ENCODE data around the gene SYT14. TPM values are rescaled to one million over a fixed set of nuclear protein-coding genes. Genes with fewer than 3 reads are reported as not detected.

The SYT14 gene
- total RNA-seq, 8 experiments from 2014 or later, result 6.6 to 17.8 (median 14.1) TPM

DNA sequence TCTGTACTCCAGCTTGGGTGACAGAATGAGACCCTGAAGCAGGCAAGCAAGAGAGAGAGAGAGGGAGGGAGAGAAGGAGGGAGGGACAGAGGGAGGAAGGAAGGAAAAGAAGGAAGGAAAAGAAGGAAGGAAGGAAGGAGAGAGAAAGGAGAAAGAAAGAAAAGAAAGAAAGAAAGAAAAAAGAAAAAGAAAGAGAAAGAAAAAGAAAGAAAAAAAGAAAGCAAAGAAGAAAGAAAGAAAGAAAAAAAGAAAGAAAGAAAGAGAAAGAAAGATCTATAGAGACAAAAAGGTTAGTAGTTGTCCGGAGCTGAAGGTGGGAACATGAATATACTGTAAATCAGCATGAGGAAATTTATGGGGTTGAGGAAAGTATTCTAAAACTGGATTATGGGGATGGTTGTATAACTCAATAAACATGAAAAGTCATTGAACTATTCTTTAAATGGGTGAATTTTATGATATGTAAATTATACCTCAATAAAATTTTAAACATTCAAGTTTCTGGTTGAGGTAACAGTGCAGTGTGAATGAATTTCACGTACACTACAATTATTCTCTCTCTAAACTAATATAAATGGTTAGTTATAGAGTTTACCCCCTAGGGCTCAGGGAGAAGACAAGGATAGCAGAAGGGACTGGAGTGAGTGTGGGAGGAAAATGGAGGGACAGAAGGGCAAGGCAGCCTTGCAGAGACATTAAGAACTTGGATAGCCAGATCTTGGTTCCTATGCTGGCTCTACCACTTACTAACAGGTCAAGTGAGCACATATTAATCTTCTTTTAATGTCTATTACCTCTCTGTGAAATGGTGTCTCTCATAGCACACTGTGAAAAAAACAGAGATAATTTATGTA, 269.8 kb downstream of the SYT14 start:
- no peaks in the 10 kb centered on the region for H3K4me1 ChIP-seq (replicated peaks in 1 of 2)
- peak in 1 of 8 experiments; percentile 14 for ATAC-seq (replicated peaks in 6 of 8)
- H3K4me3 ChIP-seq, result no peak overlapping the region
- WGBS, 10 experiments, result 32 to 100% (median 87%) methylated on average over 1 to 2 of the region's 2 CpGs
- in situ Hi-C loops (cut with MboI; ENCODE audit: low pct_unique_long_range_greater_than_20kb in 2 of 9, low sequenced_read_pairs in 9 of 9, unreplicated experiment in 9 of 9), result no loop called here
- H3K27ac ChIP-seq, result no peak overlapping the region

DNA sequence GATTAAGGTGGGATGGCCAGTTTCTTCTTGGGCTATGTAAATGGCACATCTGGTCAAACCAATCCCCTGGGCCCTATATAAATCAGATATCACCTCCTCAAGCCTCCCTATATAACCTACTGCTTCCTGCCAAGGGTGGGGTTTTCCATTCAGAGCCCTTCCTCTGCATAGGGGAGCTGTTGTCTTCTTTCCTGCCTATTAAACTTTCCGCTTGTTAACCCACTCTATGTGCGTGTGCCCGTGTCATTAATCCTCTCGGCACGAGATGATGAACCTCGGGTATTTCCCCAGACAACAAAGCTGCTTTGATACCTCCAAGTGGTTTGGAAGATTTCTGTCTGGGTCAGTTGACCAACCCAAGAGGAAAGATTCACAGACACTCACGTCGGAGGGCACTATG, 275.3 kb downstream of the SYT14 start:
- no peak for ATAC-seq (replicated peaks in 6 of 8)
- in situ Hi-C loops (cut with MboI; ENCODE audit: low pct_unique_long_range_greater_than_20kb in 2 of 9, low sequenced_read_pairs in 9 of 9, unreplicated experiment in 9 of 9), result no loop called here
- no peak overlapping the region for H3K27ac ChIP-seq
- 27 to 100% (median 87%) methylated on average over 1 to 8 of the region's 8 CpGs; no CpG with 5 or more reads in 3 of the 10 experiments for WGBS, 10 experiments
- H3K4me3 ChIP-seq, result no peak overlapping the region
- H3K4me1 ChIP-seq (replicated peaks in 1 of 2), result no peaks in the 10 kb centered on the region

DNA sequence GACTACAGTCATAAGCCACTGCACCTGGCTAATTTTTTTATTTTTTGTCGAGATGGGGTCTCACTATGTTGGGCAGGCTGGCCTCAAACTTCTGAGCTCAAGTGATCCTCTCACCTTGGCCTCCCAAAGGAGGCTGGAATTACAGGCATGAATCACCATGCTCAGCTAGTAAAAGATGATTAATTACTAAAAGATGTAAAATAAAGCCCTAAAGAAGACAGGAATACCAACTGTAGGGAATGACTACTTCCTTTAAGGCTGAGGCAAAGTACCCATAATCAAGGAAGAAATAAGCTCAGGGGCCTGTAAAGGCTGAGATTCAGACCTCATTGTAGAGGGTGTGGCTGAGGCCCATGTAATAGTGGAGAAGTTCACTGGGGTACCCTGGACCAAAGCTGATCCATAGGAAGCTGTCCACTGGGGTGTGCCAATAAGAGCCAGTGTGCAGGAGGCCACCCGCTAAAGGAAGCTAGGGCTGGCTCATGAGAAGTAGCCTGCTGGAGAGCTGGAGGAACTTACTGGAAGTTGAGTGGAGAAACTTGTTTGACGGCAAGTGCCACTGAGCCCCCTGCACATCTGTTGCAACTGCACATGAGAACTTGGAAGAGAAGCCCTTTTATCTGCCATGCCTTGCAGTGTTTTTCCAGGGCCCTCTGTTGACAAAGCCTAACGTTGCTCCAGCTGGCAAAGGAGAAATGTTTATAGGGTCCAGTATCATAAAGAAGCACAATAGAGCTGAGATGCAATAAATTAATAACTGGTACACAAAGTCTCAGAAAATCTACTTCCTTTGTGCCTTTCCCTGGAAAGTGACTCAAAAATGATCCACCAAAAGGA, 276.8 kb downstream of the SYT14 start:
- no peaks in the 10 kb centered on the region for H3K4me1 ChIP-seq (replicated peaks in 1 of 2)
- H3K4me3 ChIP-seq, result no peak overlapping the region
- WGBS, 10 experiments, result 0 to 100% (median 75%) methylated on average over 1 to 4 of the region's 4 CpGs; no CpG with 5 or more reads in 1 of the 10 experiments
- in situ Hi-C loops (cut with MboI; ENCODE audit: low pct_unique_long_range_greater_than_20kb in 2 of 9, low sequenced_read_pairs in 9 of 9, unreplicated experiment in 9 of 9), result no loop called here
- no peak overlapping the region for H3K27ac ChIP-seq
- no peak for ATAC-seq (replicated peaks in 6 of 8)

DNA sequence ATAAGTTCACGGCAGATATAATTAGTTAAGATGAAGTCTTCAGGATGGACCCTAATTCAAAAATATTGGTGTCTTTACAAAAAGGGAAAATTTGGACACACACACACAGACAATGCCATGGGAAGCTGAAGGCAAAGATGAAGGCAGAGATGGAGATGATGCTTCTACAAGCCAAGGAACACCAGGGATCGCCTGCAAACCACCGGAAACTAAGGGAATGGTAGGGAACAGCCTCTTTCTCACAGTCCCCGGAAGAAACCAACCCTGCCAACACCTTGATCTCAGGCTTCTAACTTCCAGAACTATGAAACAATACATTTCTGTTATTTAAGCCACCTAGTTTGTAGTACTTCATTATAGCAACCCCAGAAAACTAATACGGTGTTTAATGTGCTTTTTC, 279.5 kb downstream of the SYT14 start:
- in situ Hi-C loops (cut with MboI; ENCODE audit: low pct_unique_long_range_greater_than_20kb in 2 of 9, low sequenced_read_pairs in 9 of 9, unreplicated experiment in 9 of 9), result no loop called here
- 76 to 100% (median 87%) methylated on average over 1 to 5 of the region's 5 CpGs for WGBS, 10 experiments
- no peak overlapping the region for H3K4me3 ChIP-seq
- H3K4me1 ChIP-seq (replicated peaks in 1 of 2), result peaks cover 0 to 4% of the 10 kb centered on the region in 2 donors
- no peak for ATAC-seq (replicated peaks in 6 of 8)
- H3K27ac ChIP-seq, result no peak overlapping the region

DNA sequence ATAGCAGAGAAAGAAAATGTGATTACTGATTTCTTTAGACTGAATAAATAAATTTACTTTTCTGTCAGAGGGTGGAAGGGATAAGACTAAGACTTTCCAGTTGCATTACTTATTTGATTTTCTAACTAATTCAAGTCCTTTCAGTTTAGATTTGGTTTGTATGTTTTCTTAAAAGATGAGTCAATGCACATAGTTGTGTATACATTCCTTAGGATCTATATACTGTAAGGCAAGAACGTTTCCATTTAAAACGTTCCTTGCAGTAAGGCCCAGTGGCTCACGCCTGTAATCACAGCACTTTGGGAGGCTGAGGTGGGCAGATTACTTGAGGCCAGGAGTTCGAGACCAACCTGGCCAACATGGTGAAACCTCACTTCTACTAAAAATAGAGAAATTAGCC, 280.0 kb downstream of the SYT14 start:
- in situ Hi-C loops (cut with MboI; ENCODE audit: low pct_unique_long_range_greater_than_20kb in 2 of 9, low sequenced_read_pairs in 9 of 9, unreplicated experiment in 9 of 9), result no loop called here
- no peak for ATAC-seq (replicated peaks in 6 of 8)
- H3K4me1 ChIP-seq (replicated peaks in 1 of 2), result peaks cover 1 to 9% of the 10 kb centered on the region in 2 donors
- no peak overlapping the region for H3K4me3 ChIP-seq
- 53 to 90% (median 78%) methylated on average over 2 to 4 of the region's 4 CpGs; no CpG with 5 or more reads in 2 of the 10 experiments for WGBS, 10 experiments
- no peak overlapping the region for H3K27ac ChIP-seq

Other genes starting within 250 kb of the SYT14 start
- 100 to 1,000 TPM in 1 of 8 experiments, 1 to 10 TPM in 1, under 1 TPM in 1, not detected in 5; 0.63 to 114 (median 2.8) TPM for gene HSD11B1, start 233.4 kb upstream of the SYT14 start, total RNA-seq
- gene TRAF3IP3, start 182.2 kb upstream of the SYT14 start, total RNA-seq, result 1 to 10 TPM in 3 of 8 experiments, under 1 TPM in 5; 0.20 to 1.6 (median 0.64) TPM
- gene C1orf74, start 153.7 kb upstream of the SYT14 start, total RNA-seq, result 1 to 10 TPM; 2.2 to 6.3 (median 3.4) TPM
- gene IRF6, start 132.1 kb upstream of the SYT14 start, total RNA-seq, result under 1 TPM in 5 of 8 experiments, not detected in 3; 0.04 to 0.66 (median 0.27) TPM
- 10 to 100 TPM in 3 of 8 experiments, 1 to 10 TPM in 5; 6.3 to 11.9 (median 8.7) TPM for gene UTP25, start 110.2 kb upstream of the SYT14 start, total RNA-seq

Measured in motor neuron (in vitro differentiated cells).